ENCODE results near the gene CAST.
A peak's percentile ranks its signal among the peaks of the same experiment; 100 is the strongest.

CAST gene

GRCh38 chr5:96648593-96648992, 13.6 kb upstream of the CAST start:
- H3K4me3 ChIP-seq (ENCODE audit: low read depth, low read length), result no peak overlapping the region
- DNase-seq, result peak; percentile 12
- no peaks in the 10 kb centered on the region for H3K9me3 ChIP-seq
- TF ChIP-seq, protein P1, sequence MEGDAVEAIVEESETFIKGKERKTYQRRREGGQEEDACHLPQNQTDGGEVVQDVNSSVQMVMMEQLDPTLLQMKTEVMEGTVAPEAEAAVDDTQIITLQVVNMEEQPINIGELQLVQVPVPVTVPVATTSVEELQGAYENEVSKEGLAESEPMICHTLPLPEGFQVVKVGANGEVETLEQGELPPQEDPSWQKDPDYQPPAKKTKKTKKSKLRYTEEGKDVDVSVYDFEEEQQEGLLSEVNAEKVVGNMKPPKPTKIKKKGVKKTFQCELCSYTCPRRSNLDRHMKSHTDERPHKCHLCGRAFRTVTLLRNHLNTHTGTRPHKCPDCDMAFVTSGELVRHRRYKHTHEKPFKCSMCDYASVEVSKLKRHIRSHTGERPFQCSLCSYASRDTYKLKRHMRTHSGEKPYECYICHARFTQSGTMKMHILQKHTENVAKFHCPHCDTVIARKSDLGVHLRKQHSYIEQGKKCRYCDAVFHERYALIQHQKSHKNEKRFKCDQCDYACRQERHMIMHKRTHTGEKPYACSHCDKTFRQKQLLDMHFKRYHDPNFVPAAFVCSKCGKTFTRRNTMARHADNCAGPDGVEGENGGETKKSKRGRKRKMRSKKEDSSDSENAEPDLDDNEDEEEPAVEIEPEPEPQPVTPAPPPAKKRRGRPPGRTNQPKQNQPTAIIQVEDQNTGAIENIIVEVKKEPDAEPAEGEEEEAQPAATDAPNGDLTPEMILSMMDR (IDR thresholded peaks at IDR 0.05; ENCODE audit: low read depth, low read length), result no peak
- no peaks in the 10 kb centered on the region for H3K27me3 ChIP-seq
- no peaks in the 10 kb centered on the region for H3K36me3 ChIP-seq
- H3K4me1 ChIP-seq, result no peaks in the 10 kb centered on the region

- no peak for DNase-seq
- Histone ChIP-seq H3K27me3 (no peaks in the 10 kb centered on the region), H3K4me3 (ENCODE audit: low read depth, low read length) (no peak overlapping the region), H3K36me3 (no peaks in the 10 kb centered on the region), H3K4me1 (no peaks in the 10 kb centered on the region), H3K9me3 (no peaks in the 10 kb centered on the region)
- TF ChIP-seq, protein P1 (IDR thresholded peaks at IDR 0.05; ENCODE audit: low read depth, low read length), result no peak
These were observed 12.9 kb upstream of the CAST start for GRCh38 chr5:96649251-96649662.

DNA sequence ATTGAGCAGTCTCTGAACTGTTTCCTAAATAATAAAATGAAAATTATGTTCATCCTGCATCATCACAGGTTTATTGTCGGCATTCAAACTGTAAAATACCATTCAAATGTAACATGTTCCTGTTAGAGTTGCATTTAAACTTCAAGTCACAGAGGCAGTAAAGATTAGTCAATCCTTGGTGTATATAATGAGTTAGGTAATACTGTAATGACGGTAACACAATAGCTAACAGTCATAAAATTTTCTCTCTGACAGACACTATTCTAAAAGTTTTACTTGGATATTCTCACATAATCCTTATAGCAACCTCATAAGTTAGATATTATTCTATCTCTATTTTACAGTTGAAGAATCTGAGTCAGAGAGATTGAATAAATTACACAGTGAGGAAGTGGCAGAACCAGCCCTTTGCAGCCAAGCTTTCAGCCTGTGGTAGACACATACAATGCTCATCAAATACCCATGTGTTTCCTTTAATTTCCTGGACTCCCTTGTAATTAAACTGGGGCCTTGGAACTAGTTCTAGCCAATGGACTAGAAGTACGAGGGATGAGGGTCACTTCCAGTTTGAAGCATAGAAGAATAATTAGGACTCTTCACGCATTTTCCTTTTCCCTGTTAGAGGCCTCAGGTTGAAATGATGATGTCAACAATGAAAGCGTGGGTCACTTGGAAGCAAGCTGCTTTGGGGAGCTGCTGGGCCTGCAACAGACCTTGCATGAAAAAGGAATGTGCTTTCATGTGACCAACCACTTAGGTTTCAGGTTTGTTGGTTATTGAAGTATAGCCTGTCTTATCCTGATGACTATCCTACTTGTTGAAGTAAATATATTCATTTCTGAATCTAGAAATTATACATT, 12.3 kb upstream of the CAST start:
- DNase-seq, result no peak

GRCh38 chr5:96651047-96651446, 11.1 kb upstream of the CAST start:
- H3K9me3 ChIP-seq, result no peaks in the 10 kb centered on the region
- TF ChIP-seq, protein P1 (IDR thresholded peaks at IDR 0.05; ENCODE audit: low read depth, low read length), result no peak
- no peaks in the 10 kb centered on the region for H3K27me3 ChIP-seq
- H3K4me3 ChIP-seq (ENCODE audit: low read depth, low read length), result no peak overlapping the region
- H3K4me1 ChIP-seq, result no peaks in the 10 kb centered on the region
- no peaks in the 10 kb centered on the region for H3K36me3 ChIP-seq
- DNase-seq, result no peak

More for the DNA sequence above, 12.3 kb upstream of the CAST start:
- H3K4me3 ChIP-seq (ENCODE audit: low read depth, low read length), result no peak overlapping the region
- TF ChIP-seq, protein P1 (IDR thresholded peaks at IDR 0.05; ENCODE audit: low read depth, low read length), result no peak
- H3K9me3 ChIP-seq, result no peaks in the 10 kb centered on the region
- no peaks in the 10 kb centered on the region for H3K27me3 ChIP-seq
- H3K36me3 ChIP-seq, result no peaks in the 10 kb centered on the region
- no peaks in the 10 kb centered on the region for H3K4me1 ChIP-seq

DNA sequence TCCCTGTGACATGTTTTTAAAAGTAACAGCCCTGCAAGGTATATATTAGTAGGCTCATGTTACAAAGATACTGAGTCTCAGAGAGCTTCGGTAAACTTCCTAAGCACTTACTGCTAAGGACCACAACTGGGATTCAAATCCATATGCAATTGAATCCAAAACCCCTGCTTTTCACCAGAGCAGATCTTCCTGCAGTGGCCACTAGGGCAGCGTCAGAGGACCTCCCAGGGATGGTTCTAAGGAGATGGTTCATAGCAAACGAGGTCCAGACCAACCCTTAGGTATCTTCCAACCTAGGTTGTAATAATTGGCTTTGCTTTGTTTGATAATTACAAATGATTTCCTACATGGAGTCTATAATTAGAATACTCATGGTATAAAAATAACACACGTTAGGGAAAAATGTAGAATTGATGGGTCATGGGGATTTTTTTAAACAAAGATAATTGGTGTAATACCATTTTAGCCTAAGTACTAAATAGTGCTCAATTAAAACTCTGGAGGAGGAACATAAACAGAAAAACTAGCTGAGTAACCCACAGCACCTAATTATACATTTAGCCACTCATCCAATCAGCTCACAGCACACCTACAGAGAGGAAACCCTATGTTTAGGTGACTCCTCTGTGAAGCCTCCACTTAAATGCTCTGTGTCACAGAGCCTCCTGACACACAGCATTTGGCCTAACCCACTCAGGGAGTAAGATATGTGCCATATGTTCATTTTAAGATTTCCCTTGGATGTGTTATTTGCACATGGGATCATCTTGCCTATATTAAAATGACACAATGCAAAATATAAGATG, 10.0 kb upstream of the CAST start:
- Histone ChIP-seq H3K4me1 (no peaks in the 10 kb centered on the region), H3K4me3 (ENCODE audit: low read depth, low read length) (no peak overlapping the region), H3K9me3 (no peaks in the 10 kb centered on the region), H3K36me3 (no peaks in the 10 kb centered on the region), H3K27me3 (no peaks in the 10 kb centered on the region)
- peak; percentile 30 for DNase-seq
- TF ChIP-seq, protein P1 (IDR thresholded peaks at IDR 0.05; ENCODE audit: low read depth, low read length), result peak; percentile 67

Measured in BE2C (cell line).